ENCODE results near the gene ATOSA.
A peak's percentile ranks its signal among the peaks of the same experiment; 100 is the strongest.

ATOSA gene

GRCh38 chr15:52678468-52679231 lies 538 bp downstream of the ATOSA start:
- H3K27ac Mint-ChIP-seq: peak overlapping the region; percentile 98
- H3K27me3 Mint-ChIP-seq: no peaks in the 10 kb centered on the region
- H3K4me1 Mint-ChIP-seq: peaks cover 30% of the 10 kb centered on the region
- DNase-seq (ENCODE audit: low spot score in 2 of 2) (peak; percentile 38 to 63), ATAC-seq (ENCODE audit: low read depth) (peak; percentile 26)
- H3K9me3 Mint-ChIP-seq: no peaks in the 10 kb centered on the region
- H3K36me3 Mint-ChIP-seq: peaks cover 18% of the 10 kb centered on the region
- H3K4me3 Mint-ChIP-seq: peak overlapping the region; percentile 94

- H3K27me3 Mint-ChIP-seq: no peaks in the 10 kb centered on the region
- H3K4me3 Mint-ChIP-seq: peak overlapping the region; percentile 94
- H3K4me1 Mint-ChIP-seq: peaks cover 35% of the 10 kb centered on the region
- ATAC-seq (ENCODE audit: low read depth) (peak; percentile 26), DNase-seq (ENCODE audit: low spot score in 2 of 2) (peak; percentile 37 to 40)
- peaks cover 22% of the 10 kb centered on the region for H3K36me3 Mint-ChIP-seq
- no peaks in the 10 kb centered on the region for H3K9me3 Mint-ChIP-seq
- peak overlapping the region; percentile 98 for H3K27ac Mint-ChIP-seq
Observed at GRCh38 chr15:52677593-52678467, 1.4 kb downstream of the ATOSA start.

DNA sequence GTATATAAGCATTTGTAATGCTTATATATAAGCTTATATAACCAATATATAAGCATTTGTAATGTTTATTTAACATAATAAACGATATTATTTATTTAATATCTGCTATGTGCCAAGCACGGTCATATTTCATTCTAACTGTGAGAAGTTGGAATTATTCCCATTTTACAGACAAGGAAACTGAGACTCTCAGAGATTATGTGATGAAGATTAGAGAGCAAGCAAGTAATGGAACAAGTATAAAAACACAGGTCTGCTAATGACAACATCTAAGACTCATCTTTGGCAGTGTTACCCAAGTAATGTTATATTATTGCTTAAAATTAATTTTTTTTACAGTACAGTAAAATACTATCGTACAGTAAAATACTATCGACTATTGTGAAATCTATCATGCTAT lies 4.4 kb downstream of the ATOSA start:
- Mint-ChIP-seq H3K36me3 (peaks cover 30% of the 10 kb centered on the region), H3K27ac (no peak overlapping the region), H3K4me3 (no peak overlapping the region), H3K27me3 (no peaks in the 10 kb centered on the region), H3K4me1 (peaks cover 36% of the 10 kb centered on the region), H3K9me3 (no peaks in the 10 kb centered on the region)
- DNase-seq (ENCODE audit: low spot score in 2 of 2): no peak
- ATAC-seq (ENCODE audit: low read depth): no peak

DNA sequence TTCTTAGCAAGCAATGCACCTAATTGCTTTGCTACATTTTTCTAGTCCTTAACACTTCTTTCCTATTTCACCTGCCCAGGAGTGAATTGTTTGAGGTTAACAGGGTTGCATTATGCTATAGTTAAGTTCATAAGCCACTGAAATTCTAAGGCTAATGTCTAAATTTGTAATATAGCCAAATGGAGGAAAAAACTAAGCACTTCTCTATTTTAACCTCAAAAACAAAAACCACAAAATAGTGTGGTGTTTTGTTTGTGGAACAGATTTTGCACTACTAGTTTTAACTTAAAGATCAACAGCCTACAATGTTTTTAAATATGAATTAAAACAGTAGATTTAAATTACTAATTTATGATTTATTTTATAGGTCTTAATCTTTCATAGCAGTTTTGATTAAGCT lies 5.5 kb downstream of the ATOSA start:
- DNase-seq (ENCODE audit: low spot score in 2 of 2): no peak
- Mint-ChIP-seq H3K27me3 (no peaks in the 10 kb centered on the region), H3K9me3 (no peaks in the 10 kb centered on the region), H3K36me3 (peaks cover 30% of the 10 kb centered on the region), H3K4me1 (peaks cover 34% of the 10 kb centered on the region), H3K27ac (peak overlapping the region; percentile 63), H3K4me3 (peak overlapping the region; percentile 68)
- no peak for ATAC-seq (ENCODE audit: low read depth)

- H3K36me3 Mint-ChIP-seq: peaks cover 27% of the 10 kb centered on the region
- ATAC-seq (ENCODE audit: low read depth) (no peak), DNase-seq (ENCODE audit: low spot score in 2 of 2) (no peak)
- H3K27me3 Mint-ChIP-seq: no peaks in the 10 kb centered on the region
- peak overlapping the region; percentile 63 for H3K27ac Mint-ChIP-seq
- peaks cover 34% of the 10 kb centered on the region for H3K4me1 Mint-ChIP-seq
- peak overlapping the region; percentile 68 for H3K4me3 Mint-ChIP-seq
- H3K9me3 Mint-ChIP-seq: no peaks in the 10 kb centered on the region
Observed at GRCh38 chr15:52673312-52673711, 5.9 kb downstream of the ATOSA start.

GRCh38 chr15:52672661-52673060 lies 6.5 kb downstream of the ATOSA start:
- H3K4me1 Mint-ChIP-seq: peaks cover 38% of the 10 kb centered on the region
- H3K27me3 Mint-ChIP-seq: no peaks in the 10 kb centered on the region
- peak overlapping the region; percentile 63 for H3K27ac Mint-ChIP-seq
- H3K36me3 Mint-ChIP-seq: peaks cover 31% of the 10 kb centered on the region
- DNase-seq (ENCODE audit: low spot score in 2 of 2): no peak
- no peak overlapping the region for H3K4me3 Mint-ChIP-seq
- no peak for ATAC-seq (ENCODE audit: low read depth)
- H3K9me3 Mint-ChIP-seq: no peaks in the 10 kb centered on the region

DNA sequence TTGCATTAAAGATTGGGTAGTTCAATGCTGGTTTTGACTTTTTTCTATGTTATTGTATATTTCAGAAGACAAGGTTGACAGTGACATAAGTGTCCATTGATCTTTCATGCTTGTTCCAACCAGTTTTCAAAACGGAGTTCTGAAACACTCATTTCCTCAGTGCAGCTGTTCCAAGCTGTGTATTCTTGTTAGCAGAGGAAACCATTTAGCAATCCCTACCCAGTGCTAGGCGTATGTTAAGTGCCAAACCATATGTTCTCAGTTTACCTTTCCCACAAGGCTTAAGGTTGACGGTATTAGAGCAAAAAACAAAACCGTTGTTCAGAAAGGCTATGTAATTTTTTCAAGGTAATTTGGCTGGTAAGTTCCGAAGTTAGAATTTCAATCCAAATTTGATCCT lies 9.1 kb downstream of the ATOSA start:
- H3K27me3 Mint-ChIP-seq: no peaks in the 10 kb centered on the region
- no peaks in the 10 kb centered on the region for H3K9me3 Mint-ChIP-seq
- DNase-seq (ENCODE audit: low spot score in 2 of 2) (no peak), ATAC-seq (ENCODE audit: low read depth) (no peak)
- H3K36me3 Mint-ChIP-seq: peaks cover 39% of the 10 kb centered on the region
- H3K4me1 Mint-ChIP-seq: peaks cover 42% of the 10 kb centered on the region
- no peak overlapping the region for H3K27ac Mint-ChIP-seq
- H3K4me3 Mint-ChIP-seq: no peak overlapping the region

DNA sequence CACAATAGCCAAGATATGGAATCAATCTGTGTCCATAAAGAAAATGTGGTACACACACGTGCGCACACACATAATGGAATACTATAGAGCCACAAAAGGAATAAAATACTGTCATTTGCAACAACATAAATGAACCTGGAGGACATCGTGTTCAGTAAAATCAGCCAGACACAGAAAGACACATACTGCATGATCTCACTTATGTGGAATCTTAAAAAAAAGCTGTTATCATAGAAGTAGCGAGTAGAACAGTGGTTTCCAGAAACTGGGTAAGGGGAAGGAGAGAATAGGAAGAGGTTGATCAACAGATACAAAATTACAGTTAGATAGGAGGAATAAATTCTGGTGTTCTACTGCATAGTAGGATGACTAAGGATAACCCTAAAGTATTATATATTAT lies 11.1 kb downstream of the ATOSA start:
- peaks cover 38% of the 10 kb centered on the region for H3K36me3 Mint-ChIP-seq
- no peaks in the 10 kb centered on the region for H3K27me3 Mint-ChIP-seq
- no peak overlapping the region for H3K4me3 Mint-ChIP-seq
- DNase-seq (ENCODE audit: low spot score in 2 of 2): no peak
- peaks cover 36% of the 10 kb centered on the region for H3K4me1 Mint-ChIP-seq
- no peak for ATAC-seq (ENCODE audit: low read depth)
- peak overlapping the region; percentile 10 for H3K27ac Mint-ChIP-seq
- no peaks in the 10 kb centered on the region for H3K9me3 Mint-ChIP-seq

DNA sequence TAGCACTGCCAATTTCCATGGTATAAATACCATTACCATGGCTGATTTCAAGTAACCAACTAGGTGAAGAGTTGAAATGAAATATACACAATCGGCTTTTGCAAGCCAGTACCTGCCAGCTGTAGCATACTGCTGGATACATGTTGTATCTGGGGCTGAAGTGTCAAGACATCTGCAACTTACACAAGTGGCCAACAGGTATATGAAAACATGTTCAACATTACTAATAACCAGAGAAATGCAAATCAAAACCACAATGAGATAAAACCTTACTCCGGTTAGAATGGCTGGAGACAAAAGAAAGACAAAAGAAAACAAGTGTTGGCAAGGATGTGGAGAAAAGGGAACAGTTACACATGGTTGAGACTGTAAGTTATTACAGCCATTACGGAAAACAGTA lies 11.6 kb downstream of the ATOSA start:
- DNase-seq (ENCODE audit: low spot score in 2 of 2) (no peak), ATAC-seq (ENCODE audit: low read depth) (no peak)
- H3K27ac Mint-ChIP-seq: peak overlapping the region; percentile 10
- peak overlapping the region; percentile 18 for H3K4me3 Mint-ChIP-seq
- no peaks in the 10 kb centered on the region for H3K9me3 Mint-ChIP-seq
- H3K36me3 Mint-ChIP-seq: peaks cover 38% of the 10 kb centered on the region
- no peaks in the 10 kb centered on the region for H3K27me3 Mint-ChIP-seq
- H3K4me1 Mint-ChIP-seq: peaks cover 35% of the 10 kb centered on the region

DNA sequence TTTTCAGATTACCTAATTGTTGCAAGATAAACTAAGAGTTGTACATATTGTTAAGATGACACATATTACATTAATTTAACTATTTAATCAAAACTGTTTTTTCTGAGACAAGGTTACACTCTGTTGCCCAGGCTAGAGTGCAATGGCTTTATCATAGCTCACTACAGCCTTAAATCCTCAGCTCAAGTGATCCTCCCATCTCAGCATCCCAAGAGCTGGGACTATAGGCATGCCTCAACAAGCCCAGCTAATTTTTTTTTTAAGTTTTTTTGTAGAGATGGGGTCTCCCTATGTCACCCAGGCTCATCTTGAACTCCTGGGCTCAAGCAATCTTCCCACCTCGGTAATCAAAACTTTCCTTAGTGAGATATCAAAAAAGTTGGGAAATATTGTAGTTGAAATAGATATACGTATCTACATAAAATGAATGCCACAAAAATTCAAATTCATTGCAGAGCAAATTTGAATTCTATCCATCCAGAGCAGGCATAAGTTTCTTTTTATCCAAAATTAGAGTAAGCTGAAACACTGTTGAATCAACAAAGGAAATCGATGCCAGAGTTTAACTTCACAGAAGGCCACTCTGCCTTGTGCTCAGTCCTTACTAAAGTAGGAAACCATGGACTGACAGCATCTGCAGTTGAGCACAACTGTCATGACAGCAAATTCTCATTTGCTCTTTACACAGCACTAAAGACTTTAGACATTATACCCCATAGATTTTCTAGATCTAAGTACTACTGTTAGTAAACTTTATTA lies 15.5 kb downstream of the ATOSA start:
- Mint-ChIP-seq H3K4me3 (no peak overlapping the region), H3K36me3 (peaks cover 31% of the 10 kb centered on the region), H3K27ac (no peak overlapping the region)

GRCh38 chr15:52661909-52662308 lies 17.3 kb downstream of the ATOSA start:
- no peaks in the 10 kb centered on the region for H3K9me3 Mint-ChIP-seq
- DNase-seq (ENCODE audit: low spot score in 2 of 2): no peak
- ATAC-seq (ENCODE audit: low read depth): no peak
- H3K27me3 Mint-ChIP-seq: no peaks in the 10 kb centered on the region
- peak overlapping the region; percentile 79 for H3K27ac Mint-ChIP-seq
- H3K4me3 Mint-ChIP-seq: no peak overlapping the region
- H3K36me3 Mint-ChIP-seq: peaks cover 26% of the 10 kb centered on the region
- peaks cover 20% of the 10 kb centered on the region for H3K4me1 Mint-ChIP-seq

More for the DNA sequence above, 15.5 kb downstream of the ATOSA start:
- ATAC-seq (ENCODE audit: low read depth) (no peak), DNase-seq (ENCODE audit: low spot score in 2 of 2) (no peak)
- H3K4me1 Mint-ChIP-seq: peaks cover 25% of the 10 kb centered on the region
- H3K27me3 Mint-ChIP-seq: no peaks in the 10 kb centered on the region
- no peaks in the 10 kb centered on the region for H3K9me3 Mint-ChIP-seq

- DNase-seq (ENCODE audit: low spot score in 2 of 2): no peak
- no peak overlapping the region for H3K4me3 Mint-ChIP-seq
- H3K4me1 Mint-ChIP-seq: peaks cover 16% of the 10 kb centered on the region
- H3K27me3 Mint-ChIP-seq: no peaks in the 10 kb centered on the region
- no peak for ATAC-seq (ENCODE audit: low read depth)
- no peaks in the 10 kb centered on the region for H3K9me3 Mint-ChIP-seq
- peak overlapping the region; percentile 53 for H3K27ac Mint-ChIP-seq
- H3K36me3 Mint-ChIP-seq: peaks cover 23% of the 10 kb centered on the region
Observed at GRCh38 chr15:52660192-52660591, 19.0 kb downstream of the ATOSA start.

- Mint-ChIP-seq H3K27me3 (no peaks in the 10 kb centered on the region), H3K9me3 (no peaks in the 10 kb centered on the region), H3K4me1 (peaks cover 18% of the 10 kb centered on the region), H3K27ac (peak overlapping the region; percentile 86), H3K36me3 (peaks cover 26% of the 10 kb centered on the region), H3K4me3 (no peak overlapping the region)
- ATAC-seq (ENCODE audit: low read depth) (peak; percentile 29), DNase-seq (ENCODE audit: low spot score in 2 of 2) (no peak)
Observed at GRCh38 chr15:52658955-52659354, 20.2 kb downstream of the ATOSA start.

GRCh38 chr15:52657338-52657737 lies 21.9 kb downstream of the ATOSA start:
- no peaks in the 10 kb centered on the region for H3K9me3 Mint-ChIP-seq
- peaks cover 18% of the 10 kb centered on the region for H3K4me1 Mint-ChIP-seq
- no peaks in the 10 kb centered on the region for H3K27me3 Mint-ChIP-seq
- H3K4me3 Mint-ChIP-seq: no peak overlapping the region
- peaks cover 28% of the 10 kb centered on the region for H3K36me3 Mint-ChIP-seq
- H3K27ac Mint-ChIP-seq: no peak overlapping the region
- DNase-seq (ENCODE audit: low spot score in 2 of 2): no peak
- ATAC-seq (ENCODE audit: low read depth): no peak
